Measurements from ENCODE around the gene ZNF554.

Gene ZNF554

GRCh38 chr19:2827840-2828489 lies 8.3 kb downstream of the ZNF554 start:
- H3K9me3 ChIP-seq (ENCODE audit: insufficient read depth, low read depth, low read length) = no peaks in the 10 kb centered on the region
- no peaks in the 10 kb centered on the region for H4K20me1 ChIP-seq (ENCODE audit: insufficient read depth, low read length, poor library complexity, severe bottlenecking)
- no peak overlapping the region for H3K4me3 ChIP-seq (ENCODE audit: low read length, poor library complexity, severe bottlenecking)
- no peaks in the 10 kb centered on the region for H3K79me2 ChIP-seq (ENCODE audit: insufficient read depth, low read length)
- H3K9me2 ChIP-seq (replicated peaks; ENCODE audit: low read depth, low read length) = no peaks in the 10 kb centered on the region
- no peaks in the 10 kb centered on the region for H3F3A ChIP-seq (ENCODE audit: low read depth)
- no peaks in the 10 kb centered on the region for H3K27me3 ChIP-seq (ENCODE audit: insufficient read depth, low read length, poor library complexity, severe bottlenecking)
- H3K4me1 ChIP-seq (ENCODE audit: insufficient read depth, low read length, poor library complexity, severe bottlenecking) = no peaks in the 10 kb centered on the region
- H3K9ac ChIP-seq (ENCODE audit: low read depth, low read length, poor library complexity, severe bottlenecking) = no peak overlapping the region
- H2AFZ ChIP-seq (ENCODE audit: low read length) = no peak overlapping the region
- TF ChIP-seq EZH2phosphoT487 (IDR thresholded peaks at IDR 0.05; ENCODE audit: borderline replicate concordance) (no peak), CTCF (conservative IDR thresholded peaks at IDR 0.05; ENCODE audit: low read length) (no peak)
- no peak overlapping the region for H3K4me2 ChIP-seq (ENCODE audit: low read depth, low read length, poor library complexity, severe bottlenecking)
- H3K36me3 ChIP-seq (ENCODE audit: insufficient read depth, low read length) = no peaks in the 10 kb centered on the region

- Histone ChIP-seq H3K9me2 (replicated peaks; ENCODE audit: low read depth, low read length) (no peaks in the 10 kb centered on the region), H3K4me2 (ENCODE audit: low read depth, low read length, poor library complexity, severe bottlenecking) (no peak overlapping the region), H2AFZ (ENCODE audit: low read length) (no peak overlapping the region), H3K4me3 (ENCODE audit: low read length, poor library complexity, severe bottlenecking) (no peak overlapping the region), H3K9me3 (ENCODE audit: insufficient read depth, low read depth, low read length) (peaks cover 24% of the 10 kb centered on the region; the same call in 1 of the 2 replicates), H3K36me3 (ENCODE audit: insufficient read depth, low read length) (no peaks in the 10 kb centered on the region), H3K79me2 (ENCODE audit: insufficient read depth, low read length) (no peaks in the 10 kb centered on the region), H3K4me1 (ENCODE audit: insufficient read depth, low read length, poor library complexity, severe bottlenecking) (no peaks in the 10 kb centered on the region), H4K20me1 (ENCODE audit: insufficient read depth, low read length, poor library complexity, severe bottlenecking) (no peaks in the 10 kb centered on the region), H3K9ac (ENCODE audit: low read depth, low read length, poor library complexity, severe bottlenecking) (no peak overlapping the region), H3F3A (ENCODE audit: low read depth) (no peaks in the 10 kb centered on the region), H3K27me3 (ENCODE audit: insufficient read depth, low read length, poor library complexity, severe bottlenecking) (no peaks in the 10 kb centered on the region)
- TF ChIP-seq EZH2phosphoT487 (IDR thresholded peaks at IDR 0.05; ENCODE audit: borderline replicate concordance) = no peak
- TF ChIP-seq CTCF (conservative IDR thresholded peaks at IDR 0.05; ENCODE audit: low read length) = no peak
Measured at GRCh38 chr19:2834294-2834871, 14.7 kb downstream of the ZNF554 start.

GRCh38 chr19:2837430-2837829 lies 17.8 kb downstream of the ZNF554 start:
- peaks cover 10% of the 10 kb centered on the region for H3K4me1 ChIP-seq (ENCODE audit: insufficient read depth, low read length, poor library complexity, severe bottlenecking)
- peaks cover 7% of the 10 kb centered on the region for H3K79me2 ChIP-seq (ENCODE audit: insufficient read depth, low read length)
- no peak overlapping the region for H3K4me3 ChIP-seq (ENCODE audit: low read length, poor library complexity, severe bottlenecking)
- no peaks in the 10 kb centered on the region for H3F3A ChIP-seq (ENCODE audit: low read depth)
- peaks cover 24% of the 10 kb centered on the region; the same call in 1 of the 2 replicates for H3K9me3 ChIP-seq (ENCODE audit: insufficient read depth, low read depth, low read length)
- H3K9ac ChIP-seq (ENCODE audit: low read depth, low read length, poor library complexity, severe bottlenecking) = no peak overlapping the region
- no peaks in the 10 kb centered on the region for H3K9me2 ChIP-seq (replicated peaks; ENCODE audit: low read depth, low read length)
- H3K4me2 ChIP-seq (ENCODE audit: low read depth, low read length, poor library complexity, severe bottlenecking) = no peak overlapping the region
- H4K20me1 ChIP-seq (ENCODE audit: insufficient read depth, low read length, poor library complexity, severe bottlenecking) = no peaks in the 10 kb centered on the region
- no peak overlapping the region for H2AFZ ChIP-seq (ENCODE audit: low read length)
- no peaks in the 10 kb centered on the region for H3K36me3 ChIP-seq (ENCODE audit: insufficient read depth, low read length)
- TF ChIP-seq EZH2phosphoT487 (IDR thresholded peaks at IDR 0.05; ENCODE audit: borderline replicate concordance) (no peak), CTCF (conservative IDR thresholded peaks at IDR 0.05; ENCODE audit: low read length) (no peak)
- H3K27me3 ChIP-seq (ENCODE audit: insufficient read depth, low read length, poor library complexity, severe bottlenecking) = no peaks in the 10 kb centered on the region
